Fibroblast of skin of back (primary cell): ENCODE data around the gene ZC3H15.
A peak's percentile ranks its signal among the peaks of the same experiment; 100 is the strongest.

Source experiments
- DNase-seq: peaks from one replicate; pipeline ENCODE4 v3.0.0-alpha.2; 2013

ZC3H15 gene

DNA sequence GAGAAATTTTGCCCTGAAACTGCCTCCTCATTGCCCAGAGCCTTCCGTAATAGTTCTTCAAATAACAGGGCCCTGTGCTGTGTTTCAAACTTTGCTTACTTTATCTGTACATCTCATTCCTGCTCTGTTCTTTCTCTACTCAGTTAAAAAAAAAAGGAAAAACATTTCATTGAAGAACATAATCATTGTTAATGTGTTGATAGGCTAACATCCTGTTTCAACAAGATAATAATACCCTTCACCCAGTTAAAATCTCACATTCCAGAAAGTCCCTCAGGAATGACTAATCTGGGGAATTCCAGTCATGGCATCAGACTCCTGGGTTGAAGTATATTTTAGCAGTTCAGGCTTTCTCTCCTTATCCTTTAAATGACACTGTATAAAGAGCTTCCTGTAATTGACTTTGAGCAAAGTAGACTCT lies 58.2 kb downstream of the ZC3H15 start:
- DNase-seq, result peak; percentile 96

DNA sequence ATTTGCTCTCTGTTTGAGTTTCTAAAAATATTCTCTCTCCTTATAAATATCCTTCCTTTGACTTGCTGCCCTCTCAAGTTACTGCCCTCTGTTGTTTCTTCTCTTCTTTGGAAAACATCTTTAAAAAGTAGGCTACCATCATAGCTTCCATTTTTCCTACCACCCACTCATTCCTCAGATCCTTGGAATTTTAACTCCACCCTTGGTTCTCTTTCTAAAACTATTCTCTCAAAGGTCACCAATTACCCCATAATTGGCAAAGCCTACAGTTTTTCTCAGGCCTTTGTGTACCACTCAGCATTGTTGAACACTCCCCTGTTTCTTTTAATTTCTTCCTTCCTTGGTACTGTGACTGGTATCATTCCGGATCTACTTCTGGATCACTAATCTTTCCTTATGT lies 60.8 kb downstream of the ZC3H15 start:
- DNase-seq, result peak; percentile 64

DNA sequence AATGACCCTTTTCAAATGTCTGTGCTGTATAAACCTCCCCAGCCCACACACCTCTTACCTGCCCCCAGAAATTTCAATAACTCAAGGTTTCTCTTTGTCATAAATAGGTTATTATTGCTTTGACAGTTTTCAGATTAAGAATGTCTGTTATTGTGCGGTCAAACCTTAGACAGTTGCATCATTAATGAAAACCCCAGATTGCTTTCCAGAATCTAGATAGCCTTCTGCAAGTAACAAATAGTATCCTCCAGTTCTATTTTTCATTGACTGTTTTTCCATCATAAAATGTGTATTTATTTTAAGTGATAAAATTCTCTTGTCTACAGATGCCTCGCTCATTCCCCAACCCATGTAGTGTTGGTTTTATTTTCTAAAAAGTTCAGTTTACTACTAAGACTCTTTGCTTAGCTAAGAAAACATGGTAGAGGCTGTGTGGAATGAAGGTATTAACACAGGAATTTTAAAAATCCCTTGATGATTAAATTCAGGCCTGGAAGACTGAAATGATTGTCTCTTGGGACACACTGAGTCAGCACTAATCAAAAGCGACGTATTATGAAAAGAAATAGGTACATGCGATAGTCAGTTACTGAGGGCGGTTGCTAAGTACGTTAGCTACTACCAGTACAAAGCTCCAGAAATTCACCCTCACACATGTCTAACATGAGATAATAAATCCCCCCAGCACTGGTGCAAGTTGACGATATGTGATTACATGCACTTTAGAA lies 65.4 kb downstream of the ZC3H15 start:
- peak; percentile 85 for DNase-seq

DNA sequence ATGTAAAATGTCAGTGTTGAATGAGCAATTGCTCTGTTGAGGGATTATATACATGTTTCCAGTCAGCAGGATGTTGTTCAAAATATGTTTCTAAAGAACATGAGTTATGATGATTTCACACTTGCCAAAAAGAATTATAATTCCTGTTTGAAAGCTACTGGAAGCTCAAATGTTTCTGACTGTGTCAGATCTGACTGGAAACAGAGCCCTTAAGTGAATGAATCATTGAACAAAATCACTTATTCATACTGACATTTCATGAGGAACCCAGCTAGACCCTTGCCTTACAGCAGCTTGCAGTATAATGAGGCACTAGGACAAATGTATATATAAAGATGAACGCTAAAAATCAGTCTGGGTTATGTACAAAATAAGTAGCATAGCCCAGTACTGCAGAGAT lies 68.4 kb downstream of the ZC3H15 start:
- no peak for DNase-seq

DNA sequence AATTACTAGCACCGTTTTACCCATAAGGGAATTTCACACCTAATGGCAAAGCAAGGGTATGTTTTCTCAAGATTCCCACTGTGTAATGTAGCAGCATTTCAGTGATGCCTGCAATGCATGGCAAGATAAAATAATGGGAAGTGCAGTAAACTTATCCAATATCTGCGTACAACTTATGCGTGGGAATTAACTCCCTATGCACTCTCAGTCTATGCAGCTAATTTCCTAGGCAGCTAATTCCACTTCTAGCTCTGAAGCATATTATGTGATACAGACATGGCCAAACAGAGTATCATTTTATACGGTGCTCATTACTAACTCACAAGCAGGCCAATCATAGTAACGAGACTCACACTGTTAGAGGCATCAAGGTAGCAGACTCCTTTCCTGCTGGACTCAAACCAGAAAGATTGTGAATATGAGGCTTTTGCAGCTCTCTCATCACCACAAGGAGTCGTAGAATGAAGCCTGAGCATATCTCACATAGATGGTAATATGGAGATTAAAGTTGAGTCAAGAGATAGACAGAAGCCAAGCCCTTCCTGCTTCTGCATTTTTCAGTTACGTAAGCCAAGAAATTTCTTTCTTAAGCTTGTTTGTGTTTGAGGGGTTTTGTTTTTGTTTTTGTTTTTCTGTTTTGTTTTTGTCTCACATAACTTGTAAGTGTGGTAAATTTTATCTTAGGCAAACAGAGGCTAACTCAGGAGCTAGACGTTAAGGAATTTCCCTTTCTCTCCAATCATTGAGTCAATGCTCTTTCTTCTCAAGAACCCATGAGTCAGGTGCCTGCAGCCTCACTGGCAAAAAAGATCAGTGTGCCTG lies 69.0 kb downstream of the ZC3H15 start:
- no peak for DNase-seq

DNA sequence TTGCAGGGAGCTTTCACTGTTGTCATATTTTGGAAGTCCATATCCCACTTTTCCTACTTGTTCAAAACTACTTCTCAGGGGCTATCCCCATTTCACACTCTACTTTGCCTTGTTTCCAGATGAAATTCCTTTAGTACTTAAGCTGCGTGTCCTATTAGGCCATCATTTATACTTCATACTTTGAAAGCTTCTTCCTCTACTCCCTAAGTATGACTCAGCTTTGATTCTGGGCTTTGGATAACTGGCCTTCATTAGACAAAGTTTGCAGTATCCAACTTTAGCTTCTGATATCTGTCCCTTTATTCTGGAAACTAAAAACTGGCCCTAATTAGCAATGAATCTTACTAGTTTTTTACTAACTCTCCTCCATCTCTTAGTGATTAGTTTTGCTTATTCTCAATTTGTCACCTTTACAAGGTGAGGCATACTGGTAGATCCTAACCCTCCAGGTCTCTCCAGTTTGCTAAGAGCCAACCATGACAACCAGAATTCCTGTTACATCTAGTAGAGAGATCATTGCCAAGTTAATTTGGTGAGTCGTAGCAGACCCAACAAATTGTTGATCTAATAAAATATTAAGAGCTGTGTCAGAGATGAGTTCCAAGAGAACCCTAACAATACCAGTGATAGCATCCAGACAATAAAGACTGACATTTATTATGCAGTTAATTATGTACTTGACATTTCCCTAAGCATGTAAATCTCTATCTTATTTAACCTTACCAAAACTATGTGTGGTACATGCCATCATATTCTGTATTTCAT lies 72.6 kb downstream of the ZC3H15 start:
- DNase-seq, result no peak
